ENCODE data around the gene OR4D1. TPM values are rescaled to one million over a fixed set of nuclear protein-coding genes. Genes with fewer than 3 reads are reported as not detected.

The OR4D1 gene
- total RNA-seq, 1 donor = not detected

DNA sequence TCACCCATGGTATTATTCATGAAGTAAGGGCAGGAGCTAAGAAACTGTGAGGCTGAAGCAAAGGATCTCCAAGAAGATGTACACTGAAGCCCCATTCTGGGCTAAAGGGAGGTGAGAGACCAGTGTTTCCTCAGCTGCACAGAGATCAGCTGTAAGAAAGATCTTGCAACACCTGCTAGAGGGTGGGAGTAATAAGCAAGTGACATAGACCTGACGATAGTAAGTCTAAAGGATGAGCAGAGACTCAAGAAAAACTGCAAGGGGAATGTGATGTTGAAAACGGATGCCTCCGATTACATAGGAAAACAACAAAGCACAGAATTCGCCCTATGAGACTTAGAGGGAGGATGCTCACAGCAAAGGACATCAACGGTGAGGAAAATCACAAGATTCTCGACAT, 18.5 kb downstream of the OR4D1 start, which contains the start of gene OR4D2:
Gene OR4D2 (plus strand): TSS at position 301 of the 400 bp plus-strand sequence. CDS start 2,674 bp downstream, outside the sequence.
- no peak within 1 kb of the TSS for H3K4me3 ChIP-seq (ENCODE audit: insufficient read depth, low read length)
- H3K4me1 ChIP-seq (ENCODE audit: insufficient read depth, low read length) = no peaks in the 10 kb centered on the region
- H3K27ac ChIP-seq (ENCODE audit: low read depth, low read length) = no peak within 1 kb of the TSS
- H3K79me2 ChIP-seq (ENCODE audit: insufficient read depth, low read length) = no peaks in the 10 kb centered on the region
- H3K9me3 ChIP-seq (ENCODE audit: low read depth, low read length) = no peaks in the 10 kb centered on the region
- DNase-seq (ENCODE audit: insufficient read length, low spot score, missing footprints) = no peak
- H3K27me3 ChIP-seq (ENCODE audit: insufficient read depth, low read length) = no peaks in the 10 kb centered on the region
- no peak within 1 kb of the TSS for H3K4me2 ChIP-seq (ENCODE audit: insufficient read depth, low read length)
- no peaks in the 10 kb centered on the region for H3K36me3 ChIP-seq (ENCODE audit: insufficient read depth, low read length)
- no peaks in the 10 kb centered on the region for H4K20me1 ChIP-seq (ENCODE audit: insufficient read depth, low read length)
- TF ChIP-seq, protein P1, sequence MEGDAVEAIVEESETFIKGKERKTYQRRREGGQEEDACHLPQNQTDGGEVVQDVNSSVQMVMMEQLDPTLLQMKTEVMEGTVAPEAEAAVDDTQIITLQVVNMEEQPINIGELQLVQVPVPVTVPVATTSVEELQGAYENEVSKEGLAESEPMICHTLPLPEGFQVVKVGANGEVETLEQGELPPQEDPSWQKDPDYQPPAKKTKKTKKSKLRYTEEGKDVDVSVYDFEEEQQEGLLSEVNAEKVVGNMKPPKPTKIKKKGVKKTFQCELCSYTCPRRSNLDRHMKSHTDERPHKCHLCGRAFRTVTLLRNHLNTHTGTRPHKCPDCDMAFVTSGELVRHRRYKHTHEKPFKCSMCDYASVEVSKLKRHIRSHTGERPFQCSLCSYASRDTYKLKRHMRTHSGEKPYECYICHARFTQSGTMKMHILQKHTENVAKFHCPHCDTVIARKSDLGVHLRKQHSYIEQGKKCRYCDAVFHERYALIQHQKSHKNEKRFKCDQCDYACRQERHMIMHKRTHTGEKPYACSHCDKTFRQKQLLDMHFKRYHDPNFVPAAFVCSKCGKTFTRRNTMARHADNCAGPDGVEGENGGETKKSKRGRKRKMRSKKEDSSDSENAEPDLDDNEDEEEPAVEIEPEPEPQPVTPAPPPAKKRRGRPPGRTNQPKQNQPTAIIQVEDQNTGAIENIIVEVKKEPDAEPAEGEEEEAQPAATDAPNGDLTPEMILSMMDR (IDR thresholded peaks at IDR 0.05; ENCODE audit: extremely low read depth, low read depth, low read length) = no peak
- H2AFZ ChIP-seq (ENCODE audit: low read length) = no peak within 1 kb of the TSS

DNA sequence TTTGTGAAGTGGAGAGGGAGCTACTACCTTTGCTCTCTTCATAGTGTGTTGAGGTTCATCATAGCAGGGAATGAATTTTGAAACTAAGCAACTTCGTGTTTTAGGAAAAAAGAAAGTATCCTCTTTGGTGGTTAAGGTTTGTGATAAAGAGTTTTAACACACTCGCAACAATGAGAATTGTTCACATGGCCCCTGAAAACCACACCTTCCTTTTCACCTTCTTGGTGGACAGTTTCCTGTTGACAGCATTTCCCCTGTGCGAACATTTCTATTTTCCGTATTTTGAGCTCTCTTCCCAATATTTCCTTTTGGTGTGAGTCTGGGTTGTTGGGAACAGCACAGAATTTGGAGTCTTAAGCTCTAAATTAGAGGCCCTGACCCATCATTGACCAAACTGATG, 22.4 kb downstream of the OR4D1 start:
- no peak overlapping the region for H2AFZ ChIP-seq (ENCODE audit: low read length)

DNA sequence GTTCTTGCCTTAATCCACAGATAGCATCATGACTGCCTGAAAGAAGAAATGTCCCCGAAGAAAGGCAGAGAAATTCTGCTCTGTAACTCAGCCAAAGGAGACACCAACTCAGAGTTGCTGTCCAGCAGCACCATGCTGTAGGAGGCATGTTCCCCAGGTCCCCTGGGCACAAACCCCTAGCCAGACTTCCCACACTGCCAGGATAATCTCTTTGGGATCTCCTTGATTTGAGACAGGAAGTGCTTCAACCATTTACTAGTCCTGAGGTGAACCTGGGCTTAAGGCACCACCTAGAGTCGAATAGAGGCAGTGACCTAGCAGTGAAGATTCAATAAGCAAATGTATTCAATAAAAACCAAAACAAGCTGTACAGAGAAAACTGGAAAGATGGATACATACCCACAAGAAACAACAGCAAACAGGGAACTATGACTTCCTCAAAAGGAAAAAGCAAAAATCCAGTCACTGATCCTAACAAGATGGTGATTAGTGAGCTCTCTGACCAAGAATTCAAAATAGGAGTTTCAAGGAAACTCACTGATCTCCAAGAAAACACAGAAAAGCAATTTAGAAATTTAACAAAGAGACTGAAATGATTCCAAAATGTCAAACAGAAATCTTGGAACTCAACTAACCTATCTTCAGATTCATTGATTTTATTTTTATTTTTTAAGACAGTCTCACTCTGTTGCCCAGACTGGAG, 24.3 kb downstream of the OR4D1 start:
- Histone ChIP-seq H3K4me1 (ENCODE audit: insufficient read depth, low read length) (no peaks in the 10 kb centered on the region), H4K20me1 (ENCODE audit: insufficient read depth, low read length) (no peaks in the 10 kb centered on the region), H3K4me2 (ENCODE audit: insufficient read depth, low read length) (no peak overlapping the region), H2AFZ (ENCODE audit: low read length) (no peak overlapping the region), H3K36me3 (ENCODE audit: insufficient read depth, low read length) (no peaks in the 10 kb centered on the region), H3K79me2 (ENCODE audit: insufficient read depth, low read length) (no peaks in the 10 kb centered on the region), H3K9me3 (ENCODE audit: low read depth, low read length) (no peaks in the 10 kb centered on the region), H3K27ac (ENCODE audit: low read depth, low read length) (no peak overlapping the region), H3K27me3 (ENCODE audit: insufficient read depth, low read length) (no peaks in the 10 kb centered on the region), H3K4me3 (ENCODE audit: insufficient read depth, low read length) (no peak overlapping the region)
- TF ChIP-seq, protein P1 (IDR thresholded peaks at IDR 0.05; ENCODE audit: extremely low read depth, low read depth, low read length) = peak; percentile 23
- DNase-seq (ENCODE audit: insufficient read length, low spot score, missing footprints) = no peak

More for the DNA sequence above, 22.4 kb downstream of the OR4D1 start:
- H3K9me3 ChIP-seq (ENCODE audit: low read depth, low read length) = no peaks in the 10 kb centered on the region
- no peak overlapping the region for H3K27ac ChIP-seq (ENCODE audit: low read depth, low read length)
- no peak overlapping the region for H3K4me3 ChIP-seq (ENCODE audit: insufficient read depth, low read length)
- no peak overlapping the region for H3K4me2 ChIP-seq (ENCODE audit: insufficient read depth, low read length)
- no peaks in the 10 kb centered on the region for H4K20me1 ChIP-seq (ENCODE audit: insufficient read depth, low read length)
- H3K4me1 ChIP-seq (ENCODE audit: insufficient read depth, low read length) = no peaks in the 10 kb centered on the region
- no peaks in the 10 kb centered on the region for H3K79me2 ChIP-seq (ENCODE audit: insufficient read depth, low read length)
- no peaks in the 10 kb centered on the region for H3K36me3 ChIP-seq (ENCODE audit: insufficient read depth, low read length)
- TF ChIP-seq, protein P1 (IDR thresholded peaks at IDR 0.05; ENCODE audit: extremely low read depth, low read depth, low read length) = no peak
- no peaks in the 10 kb centered on the region for H3K27me3 ChIP-seq (ENCODE audit: insufficient read depth, low read length)
- no peak for DNase-seq (ENCODE audit: insufficient read length, low spot score, missing footprints)

DNA sequence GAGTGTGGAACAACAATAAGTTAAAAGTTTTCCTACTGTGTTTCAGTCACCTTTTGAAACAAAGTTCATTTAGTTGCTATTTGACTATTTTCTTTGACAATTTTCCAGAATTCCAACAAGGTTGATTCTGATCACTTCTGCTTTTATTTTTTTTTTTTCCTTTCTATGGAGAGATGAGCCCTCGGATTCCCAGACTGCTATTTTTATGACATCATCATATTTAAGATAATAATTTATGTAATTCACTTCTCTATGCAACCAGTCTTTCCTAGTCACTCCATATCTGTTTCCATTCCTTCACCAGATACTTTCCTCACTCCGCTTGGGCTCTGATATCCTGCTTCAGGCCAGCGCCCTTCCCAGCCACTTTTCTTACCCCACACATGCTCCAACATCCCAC, 26.7 kb downstream of the OR4D1 start:
- no peak overlapping the region for H2AFZ ChIP-seq (ENCODE audit: low read length)
- no peak overlapping the region for H3K4me3 ChIP-seq (ENCODE audit: insufficient read depth, low read length)
- no peak overlapping the region for H3K4me2 ChIP-seq (ENCODE audit: insufficient read depth, low read length)
- no peaks in the 10 kb centered on the region for H3K9me3 ChIP-seq (ENCODE audit: low read depth, low read length)
- DNase-seq (ENCODE audit: insufficient read length, low spot score, missing footprints) = no peak
- H4K20me1 ChIP-seq (ENCODE audit: insufficient read depth, low read length) = no peaks in the 10 kb centered on the region
- TF ChIP-seq, protein P1 (IDR thresholded peaks at IDR 0.05; ENCODE audit: extremely low read depth, low read depth, low read length) = no peak
- H3K27ac ChIP-seq (ENCODE audit: low read depth, low read length) = no peak overlapping the region
- H3K79me2 ChIP-seq (ENCODE audit: insufficient read depth, low read length) = no peaks in the 10 kb centered on the region
- H3K4me1 ChIP-seq (ENCODE audit: insufficient read depth, low read length) = no peaks in the 10 kb centered on the region
- H3K27me3 ChIP-seq (ENCODE audit: insufficient read depth, low read length) = no peaks in the 10 kb centered on the region
- H3K36me3 ChIP-seq (ENCODE audit: insufficient read depth, low read length) = no peaks in the 10 kb centered on the region

Measured in osteoblast (primary cell).